PFSK-1 (cell line): Measurements from ENCODE around the gene ZBTB7A.

ENCODE experiments used
- FOXP2 ChIP-seq: optimal IDR thresholded peaks from 2 replicates; pipeline ENCODE3; 2011; ENCODE audit warnings: borderline replicate concordance, control low read depth, inconsistent platforms; ENCODE audit not compliant: insufficient read depth; ENCODE audit errors: extremely low read length, extremely low read depth
- POLR2AphosphoS5 ChIP-seq: IDR thresholded peaks from 2 replicates; pipeline ENCODE4 v1.6.1; 2012; ENCODE audit warnings: low read depth, mild to moderate bottlenecking, control low read depth, low read length, moderate library complexity
- REST ChIP-seq, 2 experiments: IDR thresholded peaks; 2 replicates each; pipeline versions ENCODE4 v1.6.1 to v1.8.0; 2011 to 2012; ENCODE audit warnings: low read depth in 2 of 2, low read length in 2 of 2, control low read depth in 1 of 2, inconsistent platforms in 1 of 2, mild to moderate bottlenecking in 1 of 2, moderate library complexity in 1 of 2; ENCODE audit not compliant: insufficient read depth in 1 of 2
- SIN3A ChIP-seq: IDR thresholded peaks from 2 replicates; pipeline ENCODE4 v1.6.1; 2012; ENCODE audit warnings: mild to moderate bottlenecking, low read length, moderate library complexity, borderline replicate concordance; ENCODE audit not compliant: insufficient read depth
- TAF1 ChIP-seq: IDR thresholded peaks from 2 replicates; pipeline ENCODE4 v1.6.1; 2012; ENCODE audit warnings: low read length, control low read depth, borderline replicate concordance; ENCODE audit not compliant: insufficient read depth

ZBTB7A gene

GRCh38 chr19:4044990-4045465 is 21.7 kb downstream of the ZBTB7A start:
- TF ChIP-seq REST (IDR thresholded peaks at IDR 0.05; ENCODE audit: insufficient read depth in 1 of 2, low read depth in 2 of 2, low read length in 2 of 2) (no peak), SIN3A (no peak), TAF1 (no peak), FOXP2 (no peak), POLR2AphosphoS5 (no peak)

- TF ChIP-seq POLR2AphosphoS5 = no peak
- no peak for TF ChIP-seq TAF1
- no peak for TF ChIP-seq SIN3A
- TF ChIP-seq REST (IDR thresholded peaks at IDR 0.05; ENCODE audit: insufficient read depth in 1 of 2, low read depth in 2 of 2, low read length in 2 of 2) = no peak
- TF ChIP-seq FOXP2 = no peak
Observed at GRCh38 chr19:4043966-4044715, 22.6 kb downstream of the ZBTB7A start.

GRCh38 chr19:4043401-4043800 is 23.3 kb downstream of the ZBTB7A start:
- TF ChIP-seq TAF1 = no peak

- TF ChIP-seq REST (IDR thresholded peaks at IDR 0.05; ENCODE audit: insufficient read depth in 1 of 2, low read depth in 2 of 2, low read length in 2 of 2) (no peak), POLR2AphosphoS5 (no peak; the same call in 1 of the 2 replicates)
Observed at GRCh38 chr19:4042731-4043082, 24.0 kb downstream of the ZBTB7A start.

- TF ChIP-seq REST (IDR thresholded peaks at IDR 0.05; ENCODE audit: insufficient read depth in 1 of 2, low read depth in 2 of 2, low read length in 2 of 2) (no peak), FOXP2 (no peak), POLR2AphosphoS5 (no peak; the same call in 1 of the 2 replicates), SIN3A (no peak), TAF1 (no peak)
Observed at GRCh38 chr19:4042064-4042730, 24.5 kb downstream of the ZBTB7A start.
